HG03095 (cell line): Measurements from ENCODE around the gene SNX33.

Source experiments
- ATAC-seq: cut with Tn5 transposase; IDR thresholded peaks from one replicate; pipeline ENCODE4 v1.9.1; 2021; ENCODE audit warnings: moderate library complexity; ENCODE audit not compliant: unreplicated experiment

Gene SNX33

GRCh38 chr15:75641179-75641503 is 6.6 kb upstream of the SNX33 start:
- no peak for ATAC-seq

DNA sequence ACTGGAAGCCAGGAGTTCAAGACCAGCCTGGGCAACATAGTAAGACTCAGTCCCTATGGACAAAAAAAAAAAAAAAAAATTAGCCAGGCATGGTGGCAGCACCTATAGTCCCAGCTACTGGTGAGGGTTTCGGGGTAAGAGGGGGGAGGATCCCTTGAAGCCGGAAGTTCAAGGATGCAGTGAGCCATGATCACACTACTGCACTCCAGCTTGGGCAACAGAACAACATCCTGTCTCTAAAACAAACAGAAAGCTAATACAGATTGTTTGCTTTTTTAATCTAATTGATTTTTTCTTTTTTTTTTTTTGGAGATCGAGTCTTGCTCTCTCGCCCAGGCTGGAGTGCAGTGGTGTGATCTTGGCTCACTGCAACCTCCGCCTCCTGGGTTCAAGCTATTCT is 6.1 kb upstream of the SNX33 start:
- no peak for ATAC-seq

DNA sequence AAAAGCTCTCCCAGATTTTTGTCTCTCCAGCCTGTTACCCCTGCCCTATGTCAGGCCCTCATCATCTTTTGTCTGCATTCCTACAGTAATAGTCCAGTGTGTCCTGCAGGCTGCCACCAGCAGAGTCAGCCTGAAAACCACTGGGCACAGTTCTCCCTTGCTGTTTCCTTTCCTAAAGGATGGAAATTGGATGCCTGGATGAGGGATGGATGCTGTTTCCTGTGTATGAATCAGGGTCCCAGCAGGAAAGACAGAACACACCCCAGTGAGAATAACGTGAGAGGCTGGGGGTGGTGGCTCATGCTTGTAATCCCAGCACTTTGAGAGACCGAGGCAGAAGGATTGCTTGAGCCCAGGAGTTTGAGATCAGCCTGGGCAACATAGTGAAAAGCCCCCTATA is 3.3 kb upstream of the SNX33 start:
- no peak for ATAC-seq

DNA sequence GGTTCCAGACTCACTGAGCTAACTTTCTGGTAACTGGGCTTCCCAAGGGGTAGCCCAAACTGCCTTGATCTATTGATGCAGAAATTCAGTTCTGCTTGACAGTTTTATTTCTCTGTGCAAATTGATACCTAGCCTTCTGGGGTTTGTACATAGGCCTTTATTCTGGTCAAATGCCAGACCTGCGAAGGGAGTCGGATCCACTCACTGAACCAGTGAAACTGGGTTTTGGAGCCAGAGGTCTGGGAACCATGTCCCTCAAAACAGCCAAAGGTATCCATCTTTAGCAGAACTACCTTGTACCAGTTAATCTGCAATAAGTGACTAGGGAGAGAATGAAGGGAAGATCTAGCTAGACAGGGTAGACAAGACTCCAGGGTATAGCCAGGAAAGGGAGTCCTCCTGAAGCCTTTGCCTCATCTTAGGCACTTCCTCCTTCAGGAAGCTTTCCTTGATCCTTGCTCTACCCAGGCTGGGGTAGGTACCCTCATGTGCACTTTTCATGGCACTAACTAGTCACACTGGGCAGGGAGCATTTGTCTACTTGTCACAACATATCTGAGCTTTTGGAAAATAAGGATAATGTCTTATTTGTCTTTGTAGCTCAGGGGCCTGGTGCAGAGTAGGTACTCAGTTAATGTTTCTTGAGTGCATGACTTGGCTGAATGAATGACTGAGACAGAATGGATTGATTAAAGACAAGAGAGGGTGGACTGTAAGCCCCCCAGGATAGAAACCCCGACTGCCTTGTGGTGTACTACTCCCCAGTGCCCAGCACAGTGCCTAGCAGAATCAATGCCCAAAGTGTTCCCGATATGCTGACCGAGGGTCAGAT is 1.4 kb upstream of the SNX33 start:
- no peak for ATAC-seq

- ATAC-seq = no peak
Observed at GRCh38 chr15:75646944-75647364, 758 bp upstream of the SNX33 start.

DNA sequence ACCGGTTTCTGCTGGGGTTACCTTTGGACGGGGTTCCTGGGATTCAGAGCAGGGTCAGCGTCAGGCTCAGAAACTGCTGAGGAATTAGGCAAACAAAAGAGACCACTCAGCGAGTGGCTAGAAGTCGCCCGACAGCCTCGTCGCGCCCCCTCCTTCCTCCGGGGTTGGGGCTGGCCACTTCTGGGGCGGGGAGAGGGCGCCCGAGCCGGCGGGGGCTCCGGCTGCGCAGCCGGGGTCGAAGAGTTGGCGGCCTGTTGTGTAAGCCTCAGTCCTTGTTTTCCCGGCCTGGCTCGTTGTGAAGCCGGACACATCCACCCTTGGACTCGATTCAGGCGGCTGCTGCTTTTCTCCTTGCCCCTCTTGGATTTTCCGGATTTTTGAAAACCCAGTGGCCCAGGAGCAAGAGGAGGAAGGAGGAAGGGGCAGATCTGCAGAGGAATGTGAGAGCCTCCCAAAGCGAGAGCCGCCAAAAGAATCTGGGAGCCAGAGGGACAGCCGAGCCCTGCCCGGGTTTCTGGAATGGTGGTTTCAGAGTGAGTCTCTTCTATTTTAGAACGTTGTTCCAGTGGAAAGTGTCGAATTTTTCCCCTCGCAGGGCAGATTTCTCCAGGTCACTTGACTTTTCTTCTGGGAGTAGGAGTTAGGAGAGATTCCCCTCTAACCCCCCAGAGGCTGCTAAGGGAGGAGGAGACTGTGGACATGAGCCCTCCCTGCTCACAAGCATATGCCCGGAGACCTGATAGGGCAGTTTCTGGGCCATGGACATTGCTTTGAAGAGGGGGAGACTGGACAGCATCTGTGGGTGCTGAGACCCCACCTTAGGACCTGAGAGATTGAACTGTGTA is 666 bp downstream of the SNX33 start:
- no peak for ATAC-seq

- no peak for ATAC-seq
Observed at GRCh38 chr15:75649045-75649761, 1.5 kb downstream of the SNX33 start.

DNA sequence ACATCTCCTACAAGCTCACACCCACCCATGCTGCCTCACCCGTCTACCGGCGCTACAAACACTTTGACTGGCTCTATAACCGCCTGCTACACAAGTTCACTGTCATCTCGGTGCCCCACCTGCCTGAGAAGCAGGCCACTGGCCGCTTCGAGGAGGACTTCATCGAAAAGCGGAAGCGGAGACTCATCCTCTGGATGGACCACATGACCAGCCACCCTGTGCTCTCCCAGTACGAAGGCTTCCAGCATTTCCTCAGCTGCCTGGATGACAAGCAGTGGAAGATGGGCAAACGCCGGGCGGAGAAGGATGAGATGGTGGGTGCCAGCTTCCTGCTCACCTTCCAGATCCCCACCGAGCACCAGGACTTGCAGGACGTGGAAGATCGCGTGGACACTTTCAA is 2.1 kb downstream of the SNX33 start:
- ATAC-seq = no peak

DNA sequence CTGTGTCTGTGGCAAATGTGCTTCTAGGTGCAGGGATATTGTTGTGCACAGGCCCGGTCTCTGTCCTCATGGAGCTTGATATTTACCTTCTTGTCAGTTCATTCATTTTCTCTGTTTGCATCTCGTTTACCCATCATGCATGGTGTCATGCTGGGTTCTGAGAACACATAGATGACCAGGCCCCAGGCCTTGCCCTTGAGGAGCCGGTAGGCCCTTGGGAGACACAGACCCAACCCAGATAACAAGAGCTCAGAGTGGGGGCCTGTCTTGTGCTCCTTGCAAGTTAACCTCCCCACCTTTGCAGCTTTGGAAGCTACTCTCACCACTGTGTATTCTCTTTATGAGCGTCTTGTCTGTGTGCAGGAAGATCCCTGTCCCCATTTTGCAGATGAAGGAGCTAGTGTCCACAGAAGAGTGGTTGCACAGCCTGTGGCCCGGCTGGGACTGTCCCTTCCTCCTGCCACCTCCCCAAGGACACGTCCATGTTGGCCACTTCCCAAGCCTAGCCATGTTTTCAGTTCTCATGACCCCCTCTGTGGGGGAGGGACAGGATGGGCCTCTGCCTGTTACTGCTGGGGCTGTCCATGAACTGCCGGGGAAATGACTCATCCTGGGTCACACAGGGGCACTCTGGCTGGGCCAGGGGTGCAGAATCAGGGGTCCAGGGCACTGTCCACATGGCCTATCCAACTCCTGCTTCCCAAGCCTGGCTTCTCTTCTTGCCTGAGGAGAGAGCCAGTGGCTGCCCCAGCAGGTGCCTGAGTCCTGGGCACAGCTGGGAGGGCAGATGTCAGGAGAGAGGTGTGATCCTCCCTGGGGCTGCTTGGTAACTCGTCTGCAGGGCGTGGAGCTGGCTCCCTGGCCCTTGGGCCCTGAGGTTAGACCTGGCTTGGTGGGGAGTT is 3.4 kb downstream of the SNX33 start:
- no peak for ATAC-seq

DNA sequence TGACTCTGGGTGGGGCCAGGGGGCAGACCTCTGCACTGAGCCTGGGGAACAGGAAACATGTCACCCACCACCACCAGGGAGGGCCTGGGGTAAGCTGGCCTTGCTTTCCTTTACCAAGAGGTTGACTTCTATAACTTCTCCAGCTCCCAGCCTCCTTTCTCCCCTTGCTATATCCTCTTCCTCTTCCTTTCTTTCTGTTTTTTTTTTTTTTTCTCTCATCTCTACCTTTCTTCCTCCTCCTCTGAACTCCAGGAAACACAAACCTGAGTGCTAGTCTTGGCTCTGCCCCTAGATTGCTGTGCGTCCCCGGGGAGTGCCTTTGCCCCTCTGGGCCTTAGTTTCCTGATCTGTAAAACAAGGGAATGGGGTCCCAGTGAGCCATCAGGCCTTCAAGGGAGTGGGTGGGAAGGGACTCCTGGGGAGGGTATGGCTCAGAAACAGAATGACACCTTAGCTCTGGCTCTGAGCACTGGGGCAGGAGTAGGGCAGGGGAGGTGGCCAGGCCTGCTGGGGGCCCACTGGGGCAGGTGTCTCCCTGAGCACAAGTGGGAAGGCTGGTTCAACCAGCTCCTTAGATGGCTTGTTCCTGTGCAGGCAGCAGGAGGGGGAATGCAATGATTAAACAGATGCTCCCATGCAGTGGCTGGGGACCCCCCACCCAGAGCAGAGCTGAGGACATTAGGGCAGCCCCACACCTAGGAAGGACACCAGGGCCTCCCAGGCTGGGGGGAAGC is 4.3 kb downstream of the SNX33 start:
- no peak for ATAC-seq

DNA sequence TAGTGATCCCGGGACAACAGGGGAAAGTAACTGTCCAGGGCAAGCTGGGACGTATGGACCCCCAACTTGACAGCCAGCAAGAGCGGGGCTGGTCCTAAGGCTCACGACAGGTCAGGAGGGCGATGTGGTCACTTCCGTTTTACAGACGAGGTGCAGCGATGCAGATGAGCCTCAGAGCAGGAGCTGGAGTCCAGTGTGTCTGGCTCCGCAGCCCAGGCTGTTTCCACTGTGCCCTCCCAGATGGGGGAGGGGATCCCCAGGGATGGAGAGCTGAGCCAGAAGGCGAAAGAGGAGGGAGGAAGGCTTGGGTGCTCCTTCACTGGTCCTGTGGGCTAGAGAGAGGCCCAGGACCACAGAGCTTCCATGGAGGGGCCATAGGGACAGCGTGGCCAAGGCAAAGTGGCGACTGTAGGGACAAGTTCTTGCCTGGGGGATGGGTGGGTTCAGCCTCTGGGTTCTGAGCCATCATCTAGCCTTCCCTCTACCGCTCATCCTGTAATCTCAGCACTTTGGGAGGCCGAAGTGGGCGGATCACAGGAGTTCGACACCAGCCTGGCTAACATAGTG is 5.7 kb downstream of the SNX33 start:
- no peak for ATAC-seq

DNA sequence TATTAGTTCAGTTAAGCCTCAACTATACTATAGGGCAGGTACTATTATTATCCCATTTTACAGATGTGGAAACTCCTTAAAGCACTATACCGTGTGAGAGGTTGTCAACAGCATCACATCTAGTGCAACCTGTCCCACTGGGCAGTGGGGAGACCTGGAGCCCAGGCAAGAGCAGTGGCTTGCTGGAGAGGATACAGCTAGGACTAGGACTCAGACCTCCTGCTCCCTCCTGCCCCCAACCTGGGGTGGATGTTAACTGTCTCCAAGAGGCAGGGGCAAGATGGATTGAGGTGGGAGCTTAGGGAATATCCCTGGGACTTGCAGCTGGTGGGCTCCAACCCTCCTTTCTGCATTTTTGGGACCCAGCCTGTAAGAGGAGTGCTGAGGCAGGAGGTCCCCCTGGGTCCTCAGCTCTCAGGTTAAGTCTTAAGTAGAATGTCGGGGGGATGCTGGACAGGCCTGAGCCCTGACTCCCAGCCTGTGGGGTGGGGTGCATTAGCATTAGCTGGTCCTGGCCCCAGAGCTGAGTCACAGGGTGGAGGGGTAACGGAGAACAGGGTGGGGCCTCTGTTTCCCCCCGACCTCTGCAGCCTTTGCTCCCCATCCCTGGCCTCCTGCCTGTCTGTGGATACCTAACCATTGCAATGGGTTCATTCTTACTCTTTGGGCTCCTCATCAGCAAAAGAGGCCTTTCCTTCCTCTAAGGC is 6.6 kb downstream of the SNX33 start:
- ATAC-seq = no peak

- no peak for ATAC-seq
Observed at GRCh38 chr15:75655931-75656330, 8.2 kb downstream of the SNX33 start.

GRCh38 chr15:75656331-75656730 is 8.6 kb downstream of the SNX33 start:
- ATAC-seq = no peak

DNA sequence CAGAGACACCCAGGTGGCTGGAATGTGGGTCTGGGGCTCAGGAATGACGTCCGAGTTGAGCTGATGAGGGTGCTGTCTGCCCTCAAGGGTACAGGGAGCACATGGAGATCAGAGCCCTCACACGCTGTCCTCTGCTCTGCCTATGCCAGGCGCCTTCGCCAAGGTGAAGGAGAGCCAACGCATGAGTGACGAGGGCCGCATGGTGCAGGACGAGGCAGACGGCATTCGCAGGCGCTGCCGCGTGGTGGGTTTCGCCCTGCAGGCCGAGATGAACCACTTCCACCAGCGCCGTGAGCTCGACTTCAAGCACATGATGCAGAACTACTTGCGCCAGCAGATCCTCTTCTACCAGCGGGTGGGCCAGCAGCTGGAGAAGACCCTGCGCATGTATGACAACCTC is 9.1 kb downstream of the SNX33 start:
- no peak for ATAC-seq

DNA sequence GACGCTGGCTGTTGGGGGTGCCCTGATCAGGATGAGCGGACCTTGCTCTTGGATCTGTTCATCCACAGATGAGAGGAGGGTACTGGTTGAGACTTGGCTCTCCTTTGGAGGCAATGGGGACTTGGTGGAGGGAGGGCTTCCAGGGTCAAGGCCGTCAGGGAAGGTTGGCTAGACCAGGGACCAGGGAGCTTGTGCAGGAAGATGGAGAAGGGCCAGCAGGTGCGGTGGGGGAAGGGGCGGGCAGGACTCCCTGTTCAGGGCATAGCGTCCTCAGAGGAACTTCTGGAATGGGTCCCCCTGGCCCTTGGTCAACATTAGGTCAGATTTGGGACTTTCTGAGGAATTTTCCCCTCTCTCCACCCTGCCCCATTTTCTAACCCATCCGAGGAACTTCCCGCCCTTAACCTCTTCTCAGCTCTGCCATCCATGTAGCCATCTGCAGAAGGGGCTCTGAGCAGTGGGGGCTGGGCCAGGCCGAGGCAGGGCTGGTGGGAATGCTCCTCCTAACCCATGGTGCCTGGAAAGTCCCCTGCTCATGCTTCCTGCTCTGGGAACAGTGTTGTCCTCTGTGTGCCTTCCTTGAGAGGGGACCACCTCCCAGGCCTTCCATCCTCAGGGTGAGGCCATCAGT is 11.5 kb downstream of the SNX33 start:
- no peak for ATAC-seq

DNA sequence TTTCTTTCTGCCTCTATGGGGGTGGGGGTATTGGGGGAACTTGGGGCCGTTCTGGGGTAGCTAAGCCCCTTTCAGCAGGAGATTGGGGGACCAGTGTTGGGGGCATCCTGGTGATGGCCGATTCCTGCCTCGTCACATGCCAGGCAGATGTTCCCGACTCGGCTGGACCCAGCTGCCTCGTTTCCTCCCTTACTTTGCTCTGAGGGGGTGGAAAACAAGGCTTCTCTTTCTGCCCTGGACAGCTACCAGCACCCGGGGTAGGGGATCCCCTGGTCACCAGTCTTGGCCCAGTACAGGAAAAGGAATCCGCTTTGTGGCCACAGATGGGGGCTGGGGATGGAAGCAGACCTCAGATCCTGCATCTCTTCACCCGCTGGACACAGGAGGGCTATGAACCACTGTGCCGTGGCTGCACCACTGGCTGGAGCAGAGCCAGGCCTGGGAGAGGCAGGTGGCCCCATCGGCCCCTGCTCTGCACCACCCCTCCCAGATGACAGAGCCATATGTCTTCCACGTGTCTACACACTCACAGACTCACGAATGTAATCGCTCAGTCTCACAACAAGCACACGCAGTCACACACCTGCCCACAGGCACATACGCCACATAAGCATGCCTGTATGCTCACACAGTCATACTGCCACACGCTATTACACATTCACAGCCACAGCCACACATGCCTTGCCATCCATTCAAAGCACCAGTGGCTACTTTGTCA is 12.4 kb downstream of the SNX33 start:
- ATAC-seq = no peak
